ENCODE measurements around the gene WRAP73. TPM values are rescaled to one million over a fixed set of nuclear protein-coding genes. Genes with fewer than 3 reads are reported as not detected.
A peak's percentile ranks its signal among the peaks of the same experiment; 100 is the strongest.

WRAP73 gene
- total RNA-seq, 1 experiment from 2014 or later = 41.1 TPM

- in situ Hi-C loops (cut with HindIII; ENCODE audit: low pct_unique_long_range_greater_than_20kb, low sequenced_read_pairs) = no loop called here
- no peak for DNase-seq (ENCODE audit: low read depth)
Observed at GRCh38 chr1:3672231-3672970, 22.5 kb upstream of the WRAP73 start.

GRCh38 chr1:3671371-3672180 is 21.7 kb upstream of the WRAP73 start:
- DNase-seq (ENCODE audit: low read depth) = peak; percentile 69

GRCh38 chr1:3670823-3671265 is 20.9 kb upstream of the WRAP73 start:
- in situ Hi-C loops (cut with HindIII; ENCODE audit: low pct_unique_long_range_greater_than_20kb, low sequenced_read_pairs) = no loop called here
- no peak for DNase-seq (ENCODE audit: low read depth)

More at GRCh38 chr1:3671371-3672180, 21.7 kb upstream of the WRAP73 start:
- in situ Hi-C loops (cut with HindIII; ENCODE audit: low pct_unique_long_range_greater_than_20kb, low sequenced_read_pairs) = no loop called here

- in situ Hi-C loops (cut with HindIII; ENCODE audit: low pct_unique_long_range_greater_than_20kb, low sequenced_read_pairs) = no loop called here
- DNase-seq (ENCODE audit: low read depth) = no peak
Observed at GRCh38 chr1:3669971-3670431, 20.1 kb upstream of the WRAP73 start.

- no peak for DNase-seq (ENCODE audit: low read depth)
- in situ Hi-C loops (cut with HindIII; ENCODE audit: low pct_unique_long_range_greater_than_20kb, low sequenced_read_pairs) = no loop called here
Observed at GRCh38 chr1:3669421-3669821, 19.5 kb upstream of the WRAP73 start.

- in situ Hi-C loops (cut with HindIII; ENCODE audit: low pct_unique_long_range_greater_than_20kb, low sequenced_read_pairs) = no loop called here
Observed at GRCh38 chr1:3668585-3669300, 18.8 kb upstream of the WRAP73 start.

GRCh38 chr1:3668148-3668547 is 18.2 kb upstream of the WRAP73 start:
- in situ Hi-C loops (cut with HindIII; ENCODE audit: low pct_unique_long_range_greater_than_20kb, low sequenced_read_pairs) = no loop called here
- DNase-seq (ENCODE audit: low read depth) = no peak

More at GRCh38 chr1:3668585-3669300, 18.8 kb upstream of the WRAP73 start:
- DNase-seq (ENCODE audit: low read depth) = peak; percentile 78

- in situ Hi-C loops (cut with HindIII; ENCODE audit: low pct_unique_long_range_greater_than_20kb, low sequenced_read_pairs) = no loop called here
- DNase-seq (ENCODE audit: low read depth) = no peak
Observed at GRCh38 chr1:3664700-3665375, 14.9 kb upstream of the WRAP73 start.

- DNase-seq (ENCODE audit: low read depth) = no peak
Observed at GRCh38 chr1:3663999-3664699, 14.2 kb upstream of the WRAP73 start.

GRCh38 chr1:3662080-3662671 is 12.3 kb upstream of the WRAP73 start:
- in situ Hi-C loops (cut with HindIII; ENCODE audit: low pct_unique_long_range_greater_than_20kb, low sequenced_read_pairs) = no loop called here
- DNase-seq (ENCODE audit: low read depth) = no peak

More at GRCh38 chr1:3663999-3664699, 14.2 kb upstream of the WRAP73 start:
- in situ Hi-C loops (cut with HindIII; ENCODE audit: low pct_unique_long_range_greater_than_20kb, low sequenced_read_pairs) = no loop called here

- in situ Hi-C loops (cut with HindIII; ENCODE audit: low pct_unique_long_range_greater_than_20kb, low sequenced_read_pairs) = no loop called here
- no peak for DNase-seq (ENCODE audit: low read depth)
Observed at GRCh38 chr1:3661631-3662030, 11.7 kb upstream of the WRAP73 start.

- DNase-seq (ENCODE audit: low read depth) = no peak
- in situ Hi-C loops (cut with HindIII; ENCODE audit: low pct_unique_long_range_greater_than_20kb, low sequenced_read_pairs) = no loop called here
Observed at GRCh38 chr1:3660704-3661103, 10.8 kb upstream of the WRAP73 start.

- in situ Hi-C loops (cut with HindIII; ENCODE audit: low pct_unique_long_range_greater_than_20kb, low sequenced_read_pairs) = no loop called here
Observed at GRCh38 chr1:3659093-3659492, 9.2 kb upstream of the WRAP73 start.

GRCh38 chr1:3658231-3658615 is 8.3 kb upstream of the WRAP73 start:
- no peak for DNase-seq (ENCODE audit: low read depth)
- in situ Hi-C loops (cut with HindIII; ENCODE audit: low pct_unique_long_range_greater_than_20kb, low sequenced_read_pairs) = no loop called here

More at GRCh38 chr1:3659093-3659492, 9.2 kb upstream of the WRAP73 start:
- DNase-seq (ENCODE audit: low read depth) = no peak

GRCh38 chr1:3657578-3658230 is 7.8 kb upstream of the WRAP73 start:
- in situ Hi-C loops (cut with HindIII; ENCODE audit: low pct_unique_long_range_greater_than_20kb, low sequenced_read_pairs) = no loop called here
- DNase-seq (ENCODE audit: low read depth) = no peak

- no peak for DNase-seq (ENCODE audit: low read depth)
- in situ Hi-C loops (cut with HindIII; ENCODE audit: low pct_unique_long_range_greater_than_20kb, low sequenced_read_pairs) = no loop called here
Observed at GRCh38 chr1:3657096-3657475, 7.2 kb upstream of the WRAP73 start.

All from Caki2 (cell line).